Prostate gland (tissue), 2 donors: ENCODE measurements around the gene SOX12. TPM values are rescaled to one million over a fixed set of nuclear protein-coding genes. Genes with fewer than 3 reads are reported as not detected.

ENCODE experiments used
- DNase-seq: peaks from one replicate; pipeline ENCODE4 v3.0.0-alpha.2; 2019; ENCODE audit warnings: low spot score
- H3K27ac ChIP-seq, 2 donors: fragments of 200-600 bp; sonication (generic); 2 replicates each; pipeline ENCODE4 v1.5.1; 2017 to 2019
- H3K27me3 ChIP-seq: fragments of 200-600 bp; sonication (generic); replicated peaks from 2 replicates; pipeline ENCODE4 v1.5.1; 2019; ENCODE audit not compliant: insufficient read depth
- H3K36me3 ChIP-seq, 2 donors: fragments of 200-600 bp; sonication (generic); 1 replicate in 1 of 2; 2 replicates in 1 of 2; pipeline versions ENCODE4 v1.5.1 to v1.8.1; 2017 to 2019
- H3K4me1 ChIP-seq: fragments of 200-600 bp; sonication (generic); replicated peaks from 2 replicates; pipeline ENCODE4 v1.5.1; 2019
- H3K4me3 ChIP-seq, 2 donors: fragments of 200-600 bp; sonication (generic); 2 replicates each; pipeline ENCODE4 v1.5.1; 2017 to 2019
- H3K9me3 ChIP-seq: fragments of 200-600 bp; sonication (generic); 2 replicates; pipeline ENCODE4 v1.5.1; 2017
- CTCF ChIP-seq, 4 experiments: fragments of 200-600 bp in 2 of 4; fragments of 450-650 bp in 2 of 4; sonication (generic) in 2 of 4; IDR thresholded peaks; 1 replicate in 3 of 4; 2 replicates in 1 of 4; pipeline ENCODE4 v1.5.1; 2016 to 2019; ENCODE audit warnings: antibody characterized with exemption in 4 of 4, mild to moderate bottlenecking in 2 of 4, moderate library complexity in 2 of 4
- POLR2A ChIP-seq: fragments of 450-650 bp; IDR thresholded peaks from one replicate; pipeline ENCODE4 v1.6.1; 2016; ENCODE audit warnings: antibody characterized with exemption, mild to moderate bottlenecking
- POLR2AphosphoS5 ChIP-seq: sonication (generic); formaldehyde crosslinking; IDR thresholded peaks from one replicate; pipeline ENCODE4 v1.6.1; 2017; ENCODE audit warnings: antibody characterized with exemption
- WGBS: methylation state at CpG from one replicate; pipeline ENCODE4 v1.1.5; 2018; 5-methylcytosine and 5-hydroxymethylcytosine counted together
- intact Hi-C: fragments of 100-400 bp; cut with DNase I; formaldehyde crosslinking; loops from one replicate; pipeline ENCODE4 v1.14.2; 2022
- total RNA-seq, 2 donors: library from RNA; depleted of rRNA; stranded (reverse); fragments of >200 nt; gene quantifications; one replicate each; pipeline ENCODE4 v1.1.0, GENCODE V29; 2016

Gene SOX12
- total RNA-seq, 2 donors from 2014 or later = 10.7 to 21.0 TPM

- intact Hi-C loops = no loop called here
- WGBS = 79% methylated on average over 1 of the region's 1 CpG
- no peak for TF ChIP-seq CTCF (IDR thresholded peaks at IDR 0.05)
- no peak for TF ChIP-seq POLR2A
- TF ChIP-seq POLR2AphosphoS5 = no peak
- H3K27ac ChIP-seq = no peak overlapping the region
- no peaks in the 10 kb centered on the region for H3K9me3 ChIP-seq
- DNase-seq = no peak
- no peaks in the 10 kb centered on the region for H3K4me1 ChIP-seq
- H3K36me3 ChIP-seq = no peaks in the 10 kb centered on the region
- H3K4me3 ChIP-seq = no peak overlapping the region
- H3K27me3 ChIP-seq = no peaks in the 10 kb centered on the region
Measured at GRCh38 chr20:312866-313265, 12.5 kb upstream of the SOX12 start.

GRCh38 chr20:313402-313801, 11.9 kb upstream of the SOX12 start:
- Histone ChIP-seq H3K4me1 (no peaks in the 10 kb centered on the region), H3K27me3 (no peaks in the 10 kb centered on the region), H3K9me3 (no peaks in the 10 kb centered on the region), H3K4me3 (no peak overlapping the region), H3K36me3 (no peaks in the 10 kb centered on the region), H3K27ac (no peak overlapping the region)
- no peak for DNase-seq
- 93% methylated on average over 5 of the region's 5 CpGs for WGBS
- intact Hi-C loops = no loop called here
- TF ChIP-seq POLR2AphosphoS5 = no peak
- no peak for TF ChIP-seq POLR2A
- no peak for TF ChIP-seq CTCF (IDR thresholded peaks at IDR 0.05)

- H3K4me1 ChIP-seq = no peaks in the 10 kb centered on the region
- no peaks in the 10 kb centered on the region for H3K9me3 ChIP-seq
- TF ChIP-seq POLR2AphosphoS5 (no peak), POLR2A (no peak), CTCF (IDR thresholded peaks at IDR 0.05) (no peak)
- no peak for DNase-seq
- H3K27ac ChIP-seq = no peak overlapping the region
- no peak overlapping the region for H3K4me3 ChIP-seq
- no peaks in the 10 kb centered on the region for H3K27me3 ChIP-seq
- no peaks in the 10 kb centered on the region for H3K36me3 ChIP-seq
- intact Hi-C loops = no loop called here
Measured at GRCh38 chr20:313948-314347, 11.4 kb upstream of the SOX12 start.

- Histone ChIP-seq H3K4me3 (no peak overlapping the region), H3K4me1 (no peaks in the 10 kb centered on the region), H3K27me3 (no peaks in the 10 kb centered on the region), H3K36me3 (no peaks in the 10 kb centered on the region), H3K27ac (no peak overlapping the region), H3K9me3 (no peaks in the 10 kb centered on the region)
- DNase-seq = no peak
- intact Hi-C loops = no loop called here
- TF ChIP-seq CTCF (IDR thresholded peaks at IDR 0.05) (no peak), POLR2A (no peak), POLR2AphosphoS5 (no peak)
- 100% methylated on average over 2 of the region's 2 CpGs for WGBS
Measured at GRCh38 chr20:316316-317068, 8.9 kb upstream of the SOX12 start.
